ENCODE data around the gene RPL37. TPM values are rescaled to one million over a fixed set of nuclear protein-coding genes. Genes with fewer than 3 reads are reported as not detected.
"Not testable (repeated sequence)": the region's sequence is repeated elsewhere in the genome, so short reads cannot be mapped to it uniquely, and the experiment has no call there.

RPL37 gene
- polyA plus RNA-seq, 1 experiment: 1,752 TPM

- CTCF ChIA-PET: no interaction called here
These were observed 40.9 kb upstream of the RPL37 start for GRCh38 chr5:40875958-40876357.

GRCh38 chr5:40873286-40873880, 38.4 kb upstream of the RPL37 start:
- TF ChIP-seq CTCF (IDR thresholded peaks at IDR 0.05; ENCODE audit: insufficient read depth, low read depth, low read length): no peak
- Histone ChIP-seq H3K27me3 (ENCODE audit: control insufficient read depth, insufficient read depth, low read length) (0 out of 2 replicates have a peak, but pooled peaks cover 3% of the 10 kb centered on the region), H3K4me3 (ENCODE audit: low read depth, low read length) (no peak overlapping the region), H3K36me3 (ENCODE audit: control insufficient read depth, insufficient read depth, low read length) (no peaks in the 10 kb centered on the region)
- ChIA-PET POLR2A (no interaction called here), CTCF (no interaction called here)
- no peak for DNase-seq (ENCODE audit: low read depth)

More at GRCh38 chr5:40875958-40876357, 40.9 kb upstream of the RPL37 start:
- 0 out of 2 replicates have a peak, but pooled peaks cover 2% of the 10 kb centered on the region for H3K27me3 ChIP-seq (ENCODE audit: control insufficient read depth, insufficient read depth, low read length)
- H3K36me3 ChIP-seq (ENCODE audit: control insufficient read depth, insufficient read depth, low read length): no peaks in the 10 kb centered on the region
- POLR2A ChIA-PET: no interaction called here
- no peak for TF ChIP-seq CTCF (IDR thresholded peaks at IDR 0.05; ENCODE audit: insufficient read depth, low read depth, low read length)
- no peak for DNase-seq (ENCODE audit: low read depth)
- H3K4me3 ChIP-seq (ENCODE audit: low read depth, low read length): no peak overlapping the region

GRCh38 chr5:40872253-40872652, 37.2 kb upstream of the RPL37 start:
- H3K27me3 ChIP-seq (ENCODE audit: control insufficient read depth, insufficient read depth, low read length); DNase-seq (ENCODE audit: low read depth); POLR2A ChIA-PET; H3K4me3 ChIP-seq (ENCODE audit: low read depth, low read length); H3K36me3 ChIP-seq (ENCODE audit: control insufficient read depth, insufficient read depth, low read length): not testable (repeated sequence)
- CTCF ChIA-PET: interaction anchor here (0.6 to 1.4 kb wide), 3 partner anchors 18 to 1655 kb away, joined by 3 read pairs; no protein-coding TSS in a partner anchor

- CTCF ChIA-PET: interaction anchor here (0.7 to 2.2 kb wide), 4 partner anchors 8 to 1292 kb away, joined by 3 to 7 read pairs (median 3); no protein-coding TSS in a partner anchor
- no peak for TF ChIP-seq CTCF (IDR thresholded peaks at IDR 0.05; ENCODE audit: insufficient read depth, low read depth, low read length)
- no peak for DNase-seq (ENCODE audit: low read depth)
- no peak overlapping the region for H3K4me3 ChIP-seq (ENCODE audit: low read depth, low read length)
- peaks cover 3% of the 10 kb centered on the region; the same call in 1 of the 2 replicates for H3K27me3 ChIP-seq (ENCODE audit: control insufficient read depth, insufficient read depth, low read length)
- H3K36me3 ChIP-seq (ENCODE audit: control insufficient read depth, insufficient read depth, low read length): no peaks in the 10 kb centered on the region
- POLR2A ChIA-PET: no interaction called here
These were observed 36.2 kb upstream of the RPL37 start for GRCh38 chr5:40871177-40871576.

GRCh38 chr5:40869384-40869783, 34.4 kb upstream of the RPL37 start:
- POLR2A ChIA-PET: no interaction called here
- CTCF ChIA-PET: interaction anchor here (0.6 to 2.2 kb wide), 3 partner anchors 10 to 849 kb away, joined by 3 to 7 read pairs (median 4); no protein-coding TSS in a partner anchor

More at GRCh38 chr5:40869384-40869783, 34.4 kb upstream of the RPL37 start:
- no peak for TF ChIP-seq CTCF (IDR thresholded peaks at IDR 0.05; ENCODE audit: insufficient read depth, low read depth, low read length)
- Histone ChIP-seq H3K27me3 (ENCODE audit: control insufficient read depth, insufficient read depth, low read length) (peaks cover 3% of the 10 kb centered on the region; the same call in 1 of the 2 replicates), H3K36me3 (ENCODE audit: control insufficient read depth, insufficient read depth, low read length) (no peaks in the 10 kb centered on the region), H3K4me3 (ENCODE audit: low read depth, low read length) (no peak overlapping the region)
- DNase-seq (ENCODE audit: low read depth): no peak
